ENCODE data around the gene GBE1. TPM values are rescaled to one million over a fixed set of nuclear protein-coding genes. Genes with fewer than 3 reads are reported as not detected.
"Not testable (repeated sequence)": the region's sequence is repeated elsewhere in the genome, so short reads cannot be mapped to it uniquely, and the experiment has no call there.

The GBE1 gene
- total RNA-seq, 1 experiment from 2014 or later, result 2.1 TPM

DNA sequence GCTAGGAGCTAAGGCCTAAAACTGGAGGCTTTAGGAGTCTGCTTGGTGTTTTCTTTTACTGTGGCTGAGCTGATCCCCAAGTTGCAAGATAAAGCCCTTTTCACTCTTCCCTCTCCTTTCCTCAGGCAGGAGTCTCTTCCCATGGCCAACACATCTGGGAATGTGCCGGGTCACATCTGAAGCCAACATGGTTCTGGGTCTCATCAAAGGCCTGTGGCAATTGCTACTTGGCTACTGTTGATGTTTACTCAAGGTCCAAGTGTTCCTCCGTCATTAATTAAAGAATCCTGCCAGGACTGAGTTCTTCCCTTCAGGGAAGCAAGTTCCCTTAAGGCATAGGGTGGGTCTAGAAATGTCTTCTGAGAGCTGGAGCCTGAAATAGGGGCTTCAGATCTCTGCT, 230.2 kb downstream of the GBE1 start:
- no peak for DNase-seq (ENCODE audit: low spot score)

DNA sequence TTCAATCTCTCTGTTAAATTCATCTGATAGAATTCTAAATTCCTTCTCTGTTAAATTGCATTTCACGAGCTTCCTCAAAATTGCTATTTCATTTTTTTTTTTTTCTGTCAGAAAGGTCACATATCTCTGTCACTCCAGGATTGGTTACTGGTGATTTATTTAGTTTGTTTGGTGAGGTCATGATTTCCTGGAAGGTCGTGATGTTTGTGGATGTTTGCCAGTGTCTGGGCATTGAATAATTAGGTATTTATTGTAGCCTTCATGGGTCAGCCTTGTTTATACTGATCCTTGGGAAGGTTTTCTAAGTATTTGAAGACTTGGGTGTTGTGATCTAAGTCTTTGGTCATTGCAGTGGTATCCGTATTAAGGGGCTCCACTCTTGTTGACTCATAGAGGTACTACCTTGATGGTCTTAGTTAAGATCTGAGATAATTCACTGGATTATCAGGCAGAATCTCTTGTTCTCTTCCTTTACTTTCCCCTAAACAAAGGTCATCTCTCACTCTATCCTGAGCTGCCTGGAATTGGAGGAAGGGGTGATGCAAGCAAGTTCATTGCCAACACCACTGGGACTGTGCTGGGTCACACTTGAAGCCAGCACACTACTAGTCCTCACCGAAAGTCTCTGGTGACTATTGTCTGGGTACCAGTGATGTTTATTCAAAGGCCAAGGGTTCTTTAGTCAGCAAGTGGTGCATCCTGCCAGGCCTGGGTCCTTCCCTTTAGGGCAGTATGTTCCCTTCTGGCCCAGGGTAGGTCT, 231.1 kb downstream of the GBE1 start:
- no peak for DNase-seq (ENCODE audit: low spot score)

DNA sequence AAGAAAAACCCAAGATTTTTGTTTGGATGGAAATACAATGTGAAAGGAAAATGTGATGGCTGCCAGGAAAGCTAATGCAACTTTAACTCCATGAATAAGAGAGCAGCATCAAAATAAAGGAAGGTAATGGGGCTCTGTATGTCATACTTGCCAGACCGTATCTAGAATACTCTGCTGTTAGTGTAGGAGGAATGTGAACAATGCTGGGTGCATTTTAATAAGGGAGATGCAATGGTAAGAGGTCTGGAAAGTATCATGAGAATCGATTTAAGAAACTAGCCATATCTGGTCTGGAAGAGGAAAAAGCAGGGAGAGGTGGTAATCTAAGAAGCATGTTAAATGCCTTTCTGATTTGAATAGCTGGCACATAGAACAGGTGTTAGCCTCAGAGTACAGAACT, 239.6 kb downstream of the GBE1 start:
- DNase-seq (ENCODE audit: low spot score), result no peak

DNA sequence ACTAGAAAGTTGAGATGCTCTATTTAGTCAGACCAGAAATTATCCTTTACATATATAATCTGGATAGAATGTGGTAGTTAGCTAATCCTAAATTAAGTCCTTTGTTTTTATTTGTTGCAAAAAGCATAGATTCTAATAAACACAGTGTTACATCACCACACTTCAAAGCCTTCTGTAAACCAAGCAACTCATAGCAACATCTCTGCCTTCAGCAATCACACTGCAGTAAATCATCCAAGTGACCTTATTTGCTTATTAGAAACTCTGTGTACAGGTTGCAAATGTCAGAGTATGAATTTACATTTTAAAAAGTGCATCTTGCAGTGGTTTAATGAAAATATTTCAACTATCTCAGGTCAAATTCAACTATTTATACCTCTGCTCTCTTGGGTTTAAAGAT, 242.5 kb downstream of the GBE1 start:
- no peak for DNase-seq (ENCODE audit: low spot score)

DNA sequence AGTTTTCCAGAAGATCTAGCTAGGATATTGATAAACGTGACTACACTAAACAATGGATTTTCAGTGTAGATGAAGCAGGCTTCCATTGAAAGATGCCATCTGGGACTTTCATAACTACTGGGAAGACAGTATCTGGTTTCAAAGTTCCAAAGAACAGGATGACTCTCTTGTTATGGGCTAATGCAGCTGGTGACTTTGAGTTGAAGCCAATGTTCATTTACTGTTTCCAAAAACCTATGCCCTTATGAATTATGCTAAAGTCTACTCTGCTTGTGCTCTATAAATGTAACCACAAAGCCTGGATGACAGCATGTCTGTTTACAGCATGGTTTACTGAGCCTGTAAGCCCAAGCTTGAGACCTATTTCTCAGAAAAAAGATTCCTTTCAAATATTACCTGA, 245.4 kb downstream of the GBE1 start:
- DNase-seq (ENCODE audit: low spot score), result no peak

DNA sequence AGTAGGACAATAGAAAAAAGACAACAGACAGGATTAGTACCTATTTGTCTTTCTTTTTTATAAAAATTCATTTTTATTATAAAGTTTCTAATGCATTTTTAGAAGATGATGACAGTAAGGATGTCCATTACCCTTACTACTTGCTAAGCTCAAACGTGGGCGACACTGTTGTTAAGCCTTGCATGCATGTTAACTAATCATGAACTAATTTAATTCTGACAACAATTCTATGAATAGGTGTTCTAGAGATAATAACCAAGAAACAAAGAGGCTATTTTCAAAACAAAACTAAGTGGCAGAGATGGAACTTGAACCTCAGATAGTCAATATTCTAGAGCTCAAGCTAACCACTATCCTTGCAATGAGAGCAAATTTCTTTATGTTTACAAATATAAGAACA, 247.9 kb downstream of the GBE1 start:
- no peak for DNase-seq (ENCODE audit: low spot score)

DNA sequence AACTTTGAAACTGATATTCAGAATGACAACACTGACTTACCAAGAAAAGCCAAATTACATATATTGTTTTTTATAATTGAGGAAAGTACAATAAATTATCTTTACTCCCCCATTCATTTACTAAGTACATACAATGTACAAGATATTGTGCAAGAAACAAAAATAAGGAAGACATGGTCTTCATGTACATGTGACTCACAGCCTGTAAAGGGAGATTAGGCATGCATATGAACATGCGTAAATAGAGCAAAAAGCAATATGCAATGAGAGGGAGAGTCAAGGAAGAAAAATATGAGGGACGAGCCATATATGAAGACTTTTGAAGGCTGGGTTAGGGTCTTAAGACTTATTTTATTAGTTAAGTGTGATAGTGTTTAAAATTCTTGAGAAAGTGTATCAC, 258.4 kb downstream of the GBE1 start:
- no peak for DNase-seq (ENCODE audit: low spot score)

DNA sequence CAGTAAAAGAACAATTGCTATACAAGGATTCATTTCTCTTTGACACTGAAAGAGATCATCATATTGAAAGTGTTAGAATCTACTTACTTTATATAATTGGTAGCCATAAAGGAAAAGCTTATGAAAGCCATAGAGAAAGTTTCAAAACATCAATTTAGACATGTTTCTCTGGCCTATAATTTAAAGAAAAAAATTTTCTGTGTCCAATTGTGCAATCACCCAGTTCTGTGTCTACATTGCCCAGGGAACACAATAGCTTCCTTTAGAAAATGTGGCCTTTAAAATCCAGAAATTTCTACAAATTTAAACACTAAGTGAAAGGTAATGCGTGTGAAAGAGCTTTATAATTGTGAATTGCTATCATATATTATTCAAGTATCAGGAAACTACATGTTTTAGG, 259.2 kb downstream of the GBE1 start:
- no peak for DNase-seq (ENCODE audit: low spot score)

DNA sequence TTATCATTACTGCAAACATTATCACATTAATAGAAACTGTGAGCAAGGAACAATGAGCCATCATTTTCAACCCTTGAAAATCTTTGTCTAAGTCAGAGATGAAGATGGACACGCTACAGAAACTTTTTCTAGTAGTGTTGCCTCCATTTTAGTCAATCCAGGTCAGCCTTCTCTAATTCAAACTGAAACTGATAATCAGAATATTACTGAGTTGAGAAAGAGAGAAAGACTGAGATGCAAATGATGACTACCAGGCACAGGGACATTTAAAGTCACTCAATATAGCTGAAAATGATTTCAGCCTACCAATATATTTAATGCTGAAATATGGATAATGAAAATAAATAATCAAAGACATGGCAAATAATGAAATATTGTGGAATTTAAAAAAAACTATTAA, 261.4 kb downstream of the GBE1 start:
- no peak for DNase-seq (ENCODE audit: low spot score)

DNA sequence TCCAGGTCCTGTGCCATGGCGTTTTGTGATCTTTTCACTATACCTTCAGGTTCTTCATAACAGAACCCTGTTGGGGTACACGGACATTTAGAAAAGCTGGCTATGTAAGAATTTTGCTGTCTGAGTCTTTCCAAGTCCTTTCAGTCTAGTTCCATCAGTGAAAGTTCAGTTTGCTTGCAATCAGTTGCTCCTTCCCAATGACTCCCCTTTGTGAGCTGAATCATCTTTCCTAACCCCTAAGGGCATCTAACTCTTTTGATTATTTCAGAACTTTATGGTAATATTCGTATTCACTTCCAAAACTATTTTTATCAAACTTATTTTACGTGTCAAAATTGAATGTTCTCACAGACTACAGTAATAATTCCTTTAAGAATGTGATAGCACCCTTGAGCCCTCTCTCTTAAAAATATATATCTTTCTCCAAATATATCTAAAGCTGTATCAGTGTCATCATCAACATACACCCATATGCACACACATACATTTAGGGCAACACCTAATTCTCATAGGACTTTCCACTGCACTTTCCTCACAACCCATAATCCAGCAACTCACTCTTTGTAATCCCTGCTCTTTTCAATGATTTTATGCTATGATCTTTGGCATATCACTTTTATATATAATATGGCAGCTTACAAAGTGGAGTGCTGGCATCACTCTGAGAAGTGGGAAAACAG, 263.7 kb downstream of the GBE1 start:
- DNase-seq (ENCODE audit: low spot score), result no peak

DNA sequence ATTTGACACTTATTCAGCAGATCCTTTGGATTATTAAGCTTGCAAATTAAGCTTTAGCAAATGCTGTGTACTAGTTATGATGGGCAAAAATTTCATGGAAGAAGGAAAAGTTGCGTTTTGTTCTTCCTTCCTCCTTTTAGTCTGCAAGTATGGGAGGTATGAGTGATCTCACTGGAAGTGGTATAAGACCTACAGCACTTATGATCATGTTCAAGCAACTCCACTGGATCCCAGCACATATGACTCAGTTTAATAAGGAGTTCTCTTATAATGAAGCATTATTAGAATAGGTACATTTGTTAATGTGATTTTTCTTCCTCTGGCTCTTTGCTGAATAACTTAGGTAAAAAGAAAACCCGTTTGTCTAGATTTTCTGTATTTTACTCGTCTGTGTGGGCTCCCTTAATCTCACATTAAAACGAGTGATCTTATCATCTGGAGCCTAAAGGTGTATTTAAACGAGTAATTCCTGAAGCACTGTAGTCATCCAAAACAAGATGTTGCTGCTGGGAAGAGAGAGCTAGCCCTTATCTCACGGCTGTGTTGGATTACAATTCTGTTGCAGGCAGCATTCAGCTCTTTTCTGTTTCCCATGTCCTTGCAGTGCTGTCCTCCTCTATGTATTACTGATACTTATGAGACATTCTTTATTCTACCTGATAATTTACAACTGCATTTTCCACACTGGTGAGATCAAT, 264.9 kb downstream of the GBE1 start:
- DNase-seq (ENCODE audit: low spot score), result no peak

DNA sequence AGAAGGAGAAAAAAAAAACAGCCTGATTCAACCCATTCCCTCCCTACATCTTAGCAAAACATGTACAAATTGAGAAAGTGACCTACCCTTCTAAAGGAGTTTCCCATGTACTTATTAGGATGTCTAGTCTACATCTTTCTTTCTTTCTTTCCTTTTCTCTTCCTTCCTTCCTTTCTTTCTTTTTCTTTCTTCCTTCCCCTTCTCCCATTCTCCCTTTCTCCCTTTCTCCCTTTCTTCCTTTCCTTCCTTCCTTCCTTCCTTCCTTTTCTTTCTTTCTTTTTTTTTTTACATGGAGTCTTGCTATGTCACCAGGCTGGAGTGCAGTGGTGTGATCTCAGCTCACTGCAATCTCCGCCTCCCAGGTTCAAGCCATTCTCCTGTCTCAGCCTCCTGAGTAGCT, 269.0 kb downstream of the GBE1 start:
- DNase-seq (ENCODE audit: low spot score), result not testable (repeated sequence)

DNA sequence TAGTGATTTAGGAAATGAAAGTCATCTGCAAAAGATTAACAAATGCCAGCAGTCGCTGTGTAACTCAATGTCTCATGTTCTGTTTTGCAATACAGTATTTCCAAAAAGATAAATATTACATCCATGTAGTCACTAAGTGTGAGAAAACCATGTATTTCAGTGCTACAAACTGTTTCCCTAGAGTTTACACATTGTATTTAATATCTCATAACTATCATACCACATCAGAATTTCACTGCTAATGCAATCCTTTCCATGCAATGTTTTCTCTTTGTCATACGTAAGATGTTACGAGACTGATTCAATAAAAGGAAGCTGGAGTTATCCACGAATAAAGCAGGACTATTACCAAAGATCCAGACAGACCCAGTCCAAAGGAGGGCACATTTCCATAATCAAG, 269.4 kb downstream of the GBE1 start:
- DNase-seq (ENCODE audit: low spot score), result no peak

DNA sequence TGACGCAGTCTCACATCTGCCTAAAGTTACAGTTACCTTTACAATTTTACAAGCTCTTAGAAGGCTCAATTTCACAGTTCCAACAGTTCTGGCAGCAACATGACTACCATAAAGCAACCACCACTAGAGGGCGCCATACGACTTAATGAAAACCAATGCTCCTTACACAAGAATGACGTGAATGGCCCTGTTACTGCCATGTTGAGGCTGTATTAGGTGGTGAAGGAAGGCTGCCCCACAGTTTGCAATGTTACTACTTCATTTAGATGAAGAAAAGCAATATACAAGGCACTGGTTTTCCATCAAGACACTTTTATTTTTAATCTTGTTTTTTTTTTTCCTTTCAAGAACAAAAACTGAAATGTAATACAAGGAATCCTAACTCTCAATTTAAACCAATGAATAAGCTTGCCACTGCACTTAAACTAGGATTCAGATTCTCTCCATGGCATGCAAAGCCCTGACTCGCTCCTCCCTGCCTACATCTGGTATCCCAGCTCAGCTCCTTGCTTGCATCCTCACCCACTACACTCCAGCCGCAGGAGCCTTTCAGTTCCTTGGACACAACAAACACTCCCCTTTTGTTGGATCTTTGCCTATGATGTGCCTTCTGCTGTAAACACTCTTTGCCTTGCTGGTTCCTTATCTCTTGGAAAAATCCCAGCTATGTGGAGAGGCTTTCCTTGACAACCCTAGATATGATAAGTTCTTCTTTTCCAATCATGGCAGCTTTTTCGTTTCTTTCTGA, 270.7 kb downstream of the GBE1 start:
- DNase-seq (ENCODE audit: low spot score), result peak; percentile 72

DNA sequence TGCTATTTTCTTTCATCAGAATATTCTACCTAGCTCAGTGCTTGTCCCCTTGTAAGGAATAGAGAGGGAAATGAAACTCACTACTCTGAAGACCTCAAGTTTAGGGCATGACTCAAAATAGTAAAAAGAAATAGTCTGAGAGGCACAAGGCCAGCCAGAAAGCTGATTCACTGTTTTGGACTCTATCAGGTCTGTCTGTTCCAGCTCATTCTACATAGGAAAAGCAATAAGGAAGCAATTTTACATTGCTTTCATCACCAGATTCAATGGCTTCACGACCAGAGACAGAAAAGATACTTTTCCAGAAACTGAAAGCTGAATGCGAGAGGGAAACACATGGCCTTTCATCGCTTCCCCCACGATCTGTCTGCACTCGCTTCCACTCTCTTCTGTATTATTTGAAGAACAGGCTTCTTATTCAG, 276.0 kb downstream of the GBE1 start:
- DNase-seq (ENCODE audit: low spot score), result no peak

DNA sequence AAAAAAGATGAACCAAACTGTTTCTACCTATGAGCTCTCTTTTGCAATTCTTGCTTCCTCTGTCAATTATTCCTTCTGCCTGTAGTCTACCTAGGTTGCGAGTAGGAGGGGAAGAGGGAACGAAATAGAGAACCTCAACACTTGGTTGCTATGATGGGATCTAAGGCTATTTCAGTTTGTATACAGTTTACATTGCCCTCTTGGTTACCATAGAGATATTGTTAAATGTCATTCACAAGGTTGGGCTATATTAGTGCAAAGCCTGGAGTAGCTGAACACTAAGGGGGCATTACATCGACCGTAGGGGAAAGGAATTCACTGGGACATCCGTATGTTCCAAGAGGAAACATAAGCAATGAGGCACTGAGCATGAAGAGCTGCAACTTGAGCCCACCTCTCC, 276.9 kb downstream of the GBE1 start:
- no peak for DNase-seq (ENCODE audit: low spot score)

DNA sequence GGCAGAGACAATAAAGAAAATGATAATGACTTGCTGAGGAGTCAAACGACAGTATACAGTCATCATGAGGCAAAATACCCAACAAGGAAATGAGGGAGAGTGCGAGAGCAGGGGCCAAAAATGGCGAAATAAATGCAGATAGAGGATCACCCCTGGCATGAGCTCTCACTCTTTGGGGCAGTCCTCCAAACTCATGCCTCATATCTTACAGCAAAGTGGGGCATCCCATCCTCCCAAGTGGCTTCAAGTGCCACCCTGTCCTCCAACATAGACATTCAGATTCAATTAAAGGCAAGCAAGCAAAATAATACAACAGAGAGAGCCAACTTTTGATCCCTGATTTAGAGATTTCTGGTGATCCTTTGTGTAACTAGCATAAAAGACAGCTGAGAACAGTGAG, 278.4 kb downstream of the GBE1 start:
- DNase-seq (ENCODE audit: low spot score), result no peak

DNA sequence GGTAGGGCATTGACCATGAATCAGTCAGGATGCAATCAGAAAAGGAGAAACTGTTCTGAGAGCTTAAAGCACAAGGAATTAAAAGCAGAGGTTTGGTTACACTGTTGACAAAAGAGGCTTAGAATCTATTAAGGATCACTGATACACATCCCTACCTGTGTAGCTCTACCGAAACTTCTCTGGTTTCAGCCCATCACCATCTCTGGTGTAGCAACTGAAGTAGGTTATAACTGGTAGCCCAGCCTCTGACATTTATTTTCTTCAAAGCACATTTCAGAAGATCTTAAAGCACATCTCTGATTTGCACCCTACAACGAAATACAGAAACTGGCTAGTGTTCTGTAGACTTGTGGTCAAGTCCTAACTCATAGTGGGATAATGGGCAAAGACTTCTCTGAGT, 283.7 kb downstream of the GBE1 start:
- no peak for DNase-seq (ENCODE audit: low spot score)

DNA sequence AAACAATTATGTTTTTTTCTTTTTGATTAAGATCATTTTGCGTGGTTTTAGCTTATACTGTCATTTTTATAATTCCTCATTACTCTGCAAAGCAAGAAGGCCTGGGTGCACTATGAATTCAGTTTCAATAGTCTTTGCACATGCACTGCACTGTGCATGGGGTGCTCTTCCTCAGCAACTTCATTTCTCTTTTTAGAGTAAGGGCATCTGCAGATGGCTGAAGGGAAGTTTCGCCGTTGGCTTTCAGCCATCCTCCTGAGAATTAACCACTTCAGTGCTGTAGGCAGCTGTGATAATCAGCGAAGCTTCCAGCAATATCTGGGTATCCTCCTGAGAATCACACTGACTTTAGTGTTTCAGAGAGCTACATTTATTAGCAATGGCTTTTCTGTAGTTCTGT, 284.8 kb downstream of the GBE1 start:
- no peak for DNase-seq (ENCODE audit: low spot score)

DNA sequence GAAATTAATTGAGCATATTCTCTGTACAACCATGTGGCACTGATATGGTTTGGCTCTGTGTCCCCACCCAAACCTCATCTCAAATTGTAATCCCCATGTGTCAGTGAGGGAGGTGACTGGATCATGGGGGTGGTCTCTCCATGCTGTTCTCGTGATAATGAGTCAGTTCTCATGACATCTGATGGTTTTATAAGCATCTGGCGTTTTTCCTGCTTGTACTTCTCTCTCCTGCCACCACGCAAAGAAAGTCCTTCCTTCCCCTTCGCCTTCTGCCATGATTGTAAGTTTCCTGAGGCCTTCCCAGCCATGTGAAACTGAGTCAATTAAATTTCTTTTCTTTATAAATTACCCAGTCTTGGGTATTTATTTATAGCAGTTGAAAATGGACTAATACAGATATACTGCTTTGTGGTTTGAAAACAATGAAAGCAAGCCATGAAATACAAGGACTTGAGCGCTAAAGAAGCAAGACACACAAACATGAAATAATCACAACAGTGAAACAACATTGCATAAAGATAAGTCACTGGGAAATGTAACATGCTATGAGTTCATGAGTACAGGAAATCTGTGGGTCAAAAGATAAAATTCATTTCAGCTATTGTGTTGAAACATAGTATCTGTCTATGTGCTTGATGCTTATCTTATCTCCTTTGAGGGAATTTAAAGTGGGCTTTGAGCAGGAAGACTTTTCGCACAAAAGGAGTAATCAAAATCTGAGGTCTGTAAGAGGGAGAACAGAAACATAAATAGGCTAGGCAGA, 288.7 kb downstream of the GBE1 start:
- DNase-seq (ENCODE audit: low spot score), result no peak

DNA sequence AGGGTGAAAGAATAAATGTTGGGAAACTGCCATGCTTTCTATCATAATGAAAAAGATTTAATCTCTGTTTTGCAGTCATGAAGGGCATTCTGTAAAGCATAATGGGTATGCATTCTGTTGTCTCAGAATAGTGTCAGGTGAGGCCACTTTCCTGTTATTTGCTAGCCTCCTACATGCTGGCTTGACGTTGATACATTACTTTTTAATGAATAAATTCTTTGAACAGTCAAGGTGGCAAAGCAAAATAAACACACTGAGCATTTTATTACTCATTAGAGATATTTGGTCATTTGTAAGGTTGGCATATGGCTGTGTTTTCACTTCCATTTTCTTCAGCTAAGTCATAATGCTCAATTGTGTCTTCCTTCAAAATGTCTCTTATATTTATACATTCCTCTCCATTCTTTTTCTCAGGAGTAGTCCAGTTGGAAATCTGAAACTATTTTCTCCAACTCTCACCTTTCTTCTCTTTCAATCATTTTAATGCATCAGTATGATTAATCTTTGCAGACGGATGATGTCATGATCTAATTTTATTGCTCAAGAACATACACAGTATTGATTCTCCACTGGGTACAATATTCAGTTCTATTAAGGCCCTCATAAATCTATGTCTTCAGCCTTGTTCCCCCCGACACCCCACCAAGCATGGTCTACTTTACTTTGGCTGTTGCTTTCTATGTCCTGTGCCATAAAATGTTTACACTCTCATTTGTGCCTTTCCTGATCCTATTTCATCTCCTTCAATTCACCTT, 290.7 kb downstream of the GBE1 start:
- DNase-seq (ENCODE audit: low spot score), result no peak
